ENCODE measurements around the gene EIPR1. TPM values are rescaled to one million over a fixed set of nuclear protein-coding genes. Genes with fewer than 3 reads are reported as not detected.

Gene EIPR1
- total RNA-seq, 1 donor from 2014 or later = 32.0 TPM

DNA sequence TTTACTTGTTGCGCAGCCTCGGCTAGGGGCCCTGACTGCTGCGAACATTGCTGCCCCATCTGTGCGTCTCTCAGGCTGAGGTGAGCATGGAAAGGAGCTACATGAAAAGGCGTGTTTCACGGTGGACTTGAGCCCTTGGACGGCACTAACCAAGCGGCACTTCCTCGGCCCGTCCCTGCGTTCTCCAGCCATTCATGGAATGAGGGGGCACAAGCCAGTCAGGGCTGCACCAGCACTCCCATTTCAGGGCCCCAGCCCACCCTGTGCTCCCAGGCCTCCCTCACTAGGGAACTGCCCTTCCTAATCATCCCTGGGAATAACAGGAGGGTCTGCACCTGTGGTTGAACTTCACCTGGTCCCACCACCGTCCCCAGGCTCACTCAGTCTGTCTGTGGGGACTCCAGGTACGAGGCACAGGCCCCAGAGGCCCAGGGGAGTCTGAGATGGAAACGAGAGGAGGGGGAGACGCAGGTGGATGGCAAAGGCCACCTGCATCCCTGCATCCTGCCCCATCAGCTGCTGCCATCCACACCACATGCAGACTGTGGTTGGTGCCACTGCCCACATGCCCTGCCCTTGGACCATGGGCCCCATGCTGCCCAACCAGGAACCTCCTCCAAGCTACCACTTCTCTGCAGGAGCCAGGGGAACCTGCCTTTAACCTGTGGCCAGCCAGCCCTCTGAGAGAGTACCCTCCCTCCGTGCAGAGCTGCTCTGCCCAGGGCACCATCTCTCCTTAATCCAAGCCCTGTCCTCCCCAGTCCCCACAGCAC is 99.7 kb downstream of the EIPR1 start:
- no peak overlapping the region for H3K4me3 Mint-ChIP-seq (ENCODE audit: low read depth)
- peaks cover 21% of the 10 kb centered on the region for H3K9me3 Mint-ChIP-seq (ENCODE audit: low read depth)
- TF ChIP-seq, protein P1, sequence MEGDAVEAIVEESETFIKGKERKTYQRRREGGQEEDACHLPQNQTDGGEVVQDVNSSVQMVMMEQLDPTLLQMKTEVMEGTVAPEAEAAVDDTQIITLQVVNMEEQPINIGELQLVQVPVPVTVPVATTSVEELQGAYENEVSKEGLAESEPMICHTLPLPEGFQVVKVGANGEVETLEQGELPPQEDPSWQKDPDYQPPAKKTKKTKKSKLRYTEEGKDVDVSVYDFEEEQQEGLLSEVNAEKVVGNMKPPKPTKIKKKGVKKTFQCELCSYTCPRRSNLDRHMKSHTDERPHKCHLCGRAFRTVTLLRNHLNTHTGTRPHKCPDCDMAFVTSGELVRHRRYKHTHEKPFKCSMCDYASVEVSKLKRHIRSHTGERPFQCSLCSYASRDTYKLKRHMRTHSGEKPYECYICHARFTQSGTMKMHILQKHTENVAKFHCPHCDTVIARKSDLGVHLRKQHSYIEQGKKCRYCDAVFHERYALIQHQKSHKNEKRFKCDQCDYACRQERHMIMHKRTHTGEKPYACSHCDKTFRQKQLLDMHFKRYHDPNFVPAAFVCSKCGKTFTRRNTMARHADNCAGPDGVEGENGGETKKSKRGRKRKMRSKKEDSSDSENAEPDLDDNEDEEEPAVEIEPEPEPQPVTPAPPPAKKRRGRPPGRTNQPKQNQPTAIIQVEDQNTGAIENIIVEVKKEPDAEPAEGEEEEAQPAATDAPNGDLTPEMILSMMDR (IDR thresholded peaks at IDR 0.05; ENCODE audit: unreplicated experiment) = no peak
- H3K27ac Mint-ChIP-seq = no peak overlapping the region
- no peaks in the 10 kb centered on the region for H3K27me3 Mint-ChIP-seq
- H3K4me1 Mint-ChIP-seq (ENCODE audit: low read depth) = no peaks in the 10 kb centered on the region
- no peak for DNase-seq (ENCODE audit: low spot score, unreplicated experiment)
- H3K36me3 Mint-ChIP-seq (ENCODE audit: insufficient read depth) = peaks cover 8% of the 10 kb centered on the region

DNA sequence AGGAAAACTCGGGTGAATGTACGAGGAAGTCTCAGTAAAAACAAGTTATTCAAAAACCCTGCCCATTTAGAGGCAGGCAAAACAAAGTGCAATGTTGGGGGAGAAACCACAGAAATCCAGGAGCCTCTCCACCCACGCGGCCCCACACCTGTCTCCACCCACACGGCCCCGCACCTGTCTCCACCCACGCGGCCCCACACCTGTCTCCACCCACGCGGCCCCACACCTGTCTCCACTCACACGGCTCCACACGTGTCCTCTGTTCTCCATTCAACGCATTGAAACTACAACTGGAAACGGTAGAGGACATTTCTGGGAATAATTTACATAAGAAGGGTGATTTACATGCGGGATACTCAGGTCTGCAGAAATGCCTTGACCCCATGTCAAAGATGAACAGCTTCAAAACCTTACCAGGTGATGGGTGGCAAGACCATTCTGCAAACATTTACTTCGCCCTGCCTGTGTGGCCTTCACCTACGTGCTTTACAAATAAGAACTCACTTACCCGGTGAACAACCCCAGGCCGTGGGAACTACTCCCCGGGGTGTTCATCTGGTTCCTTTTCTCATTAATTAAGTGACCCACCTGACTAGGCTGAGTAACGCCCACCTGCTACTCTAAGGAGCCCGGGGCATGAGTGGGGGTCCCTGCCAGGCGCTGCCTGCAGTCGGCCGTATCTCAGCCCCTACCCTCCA is 100.4 kb downstream of the EIPR1 start:
- no peak for DNase-seq (ENCODE audit: low spot score, unreplicated experiment)
- peaks cover 24% of the 10 kb centered on the region for H3K9me3 Mint-ChIP-seq (ENCODE audit: low read depth)
- TF ChIP-seq, protein P1 (IDR thresholded peaks at IDR 0.05; ENCODE audit: unreplicated experiment) = no peak
- no peaks in the 10 kb centered on the region for H3K27me3 Mint-ChIP-seq
- H3K27ac Mint-ChIP-seq = no peak overlapping the region
- peaks cover 8% of the 10 kb centered on the region for H3K36me3 Mint-ChIP-seq (ENCODE audit: insufficient read depth)
- H3K4me3 Mint-ChIP-seq (ENCODE audit: low read depth) = no peak overlapping the region
- H3K4me1 Mint-ChIP-seq (ENCODE audit: low read depth) = no peaks in the 10 kb centered on the region

DNA sequence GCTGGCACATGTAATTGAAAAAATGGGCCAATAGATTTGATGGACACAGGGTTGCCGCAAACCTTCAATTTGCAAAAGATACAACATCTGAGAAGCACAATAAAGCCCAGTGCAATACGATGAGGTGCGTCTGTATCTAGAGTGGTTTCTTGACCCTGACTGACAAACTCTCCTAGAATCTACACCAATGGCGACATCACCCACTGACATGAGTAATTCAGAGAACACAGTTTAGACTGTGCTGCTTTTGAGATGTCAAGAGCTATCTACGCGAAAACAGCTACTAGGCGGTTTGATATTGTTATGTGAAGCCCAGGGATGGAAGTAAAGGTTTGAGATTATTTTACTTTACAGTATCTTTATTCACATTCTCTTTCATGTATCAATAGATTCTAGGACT is 104.9 kb downstream of the EIPR1 start:
- H3K4me3 Mint-ChIP-seq (ENCODE audit: low read depth) = no peak overlapping the region
- no peaks in the 10 kb centered on the region for H3K4me1 Mint-ChIP-seq (ENCODE audit: low read depth)
- peaks cover 33% of the 10 kb centered on the region for H3K9me3 Mint-ChIP-seq (ENCODE audit: low read depth)
- TF ChIP-seq, protein P1 (IDR thresholded peaks at IDR 0.05; ENCODE audit: unreplicated experiment) = no peak
- no peak overlapping the region for H3K27ac Mint-ChIP-seq
- H3K27me3 Mint-ChIP-seq = no peaks in the 10 kb centered on the region
- H3K36me3 Mint-ChIP-seq (ENCODE audit: insufficient read depth) = peaks cover 11% of the 10 kb centered on the region
- no peak for DNase-seq (ENCODE audit: low spot score, unreplicated experiment)

DNA sequence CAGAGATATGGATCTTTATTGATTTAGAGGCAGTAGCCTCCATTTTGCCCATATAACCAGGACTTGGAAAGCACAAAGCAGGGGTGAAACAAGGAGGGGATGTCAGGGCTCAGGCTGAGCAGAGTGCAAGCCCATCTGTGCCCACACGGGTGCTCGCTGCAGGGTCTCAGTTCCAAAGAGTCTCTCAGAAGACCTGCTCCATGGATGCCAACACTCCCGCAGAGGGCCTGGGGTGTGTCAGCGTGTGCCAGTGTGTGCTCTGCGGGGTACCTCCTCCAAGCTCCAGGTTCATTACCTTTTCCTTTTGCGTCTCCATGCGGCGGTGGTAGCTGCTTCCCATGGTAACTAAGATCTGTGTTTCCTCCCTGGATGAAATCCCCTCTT is 107.5 kb downstream of the EIPR1 start:
- H3K4me3 Mint-ChIP-seq (ENCODE audit: low read depth) = no peak overlapping the region
- TF ChIP-seq, protein P1 (IDR thresholded peaks at IDR 0.05; ENCODE audit: unreplicated experiment) = no peak
- no peaks in the 10 kb centered on the region for H3K4me1 Mint-ChIP-seq (ENCODE audit: low read depth)
- no peak for DNase-seq (ENCODE audit: low spot score, unreplicated experiment)
- no peak overlapping the region for H3K27ac Mint-ChIP-seq
- H3K27me3 Mint-ChIP-seq = no peaks in the 10 kb centered on the region
- peaks cover 9% of the 10 kb centered on the region for H3K36me3 Mint-ChIP-seq (ENCODE audit: insufficient read depth)
- H3K9me3 Mint-ChIP-seq (ENCODE audit: low read depth) = peaks cover 26% of the 10 kb centered on the region

- H3K36me3 Mint-ChIP-seq (ENCODE audit: insufficient read depth) = peaks cover 9% of the 10 kb centered on the region
- no peak overlapping the region for H3K4me3 Mint-ChIP-seq (ENCODE audit: low read depth)
- no peaks in the 10 kb centered on the region for H3K27me3 Mint-ChIP-seq
- no peak overlapping the region for H3K27ac Mint-ChIP-seq
- TF ChIP-seq, protein P1 (IDR thresholded peaks at IDR 0.05; ENCODE audit: unreplicated experiment) = no peak
- peaks cover 21% of the 10 kb centered on the region for H3K9me3 Mint-ChIP-seq (ENCODE audit: low read depth)
- DNase-seq (ENCODE audit: low spot score, unreplicated experiment) = no peak
- no peaks in the 10 kb centered on the region for H3K4me1 Mint-ChIP-seq (ENCODE audit: low read depth)
These were observed 108.1 kb downstream of the EIPR1 start for GRCh38 chr2:3269425-3270094.
